SU-DHL-6 (cell line): ENCODE measurements around the gene JSRP1.

Source experiments
- EZH2phosphoT487 ChIP-seq: fragments of 200-600 bp; sonication (generic), shearing (Covaris generic); conservative IDR thresholded peaks from 2 replicates; pipeline ENCODE4 v1.6.1; 2018; ENCODE audit warnings: mild to moderate bottlenecking, antibody characterized with exemption, low read length, moderate library complexity, mixed read lengths
- TF ChIP-seq, protein P1 (sequence below): fragments of 200-600 bp; sonication (generic); IDR thresholded peaks from one replicate; pipeline ENCODE4 v1.5.1; 2017; ENCODE audit warnings: antibody characterized with exemption, mild to moderate bottlenecking, low read length, moderate library complexity; ENCODE audit not compliant: insufficient read depth, poor library complexity, severe bottlenecking

DNA sequence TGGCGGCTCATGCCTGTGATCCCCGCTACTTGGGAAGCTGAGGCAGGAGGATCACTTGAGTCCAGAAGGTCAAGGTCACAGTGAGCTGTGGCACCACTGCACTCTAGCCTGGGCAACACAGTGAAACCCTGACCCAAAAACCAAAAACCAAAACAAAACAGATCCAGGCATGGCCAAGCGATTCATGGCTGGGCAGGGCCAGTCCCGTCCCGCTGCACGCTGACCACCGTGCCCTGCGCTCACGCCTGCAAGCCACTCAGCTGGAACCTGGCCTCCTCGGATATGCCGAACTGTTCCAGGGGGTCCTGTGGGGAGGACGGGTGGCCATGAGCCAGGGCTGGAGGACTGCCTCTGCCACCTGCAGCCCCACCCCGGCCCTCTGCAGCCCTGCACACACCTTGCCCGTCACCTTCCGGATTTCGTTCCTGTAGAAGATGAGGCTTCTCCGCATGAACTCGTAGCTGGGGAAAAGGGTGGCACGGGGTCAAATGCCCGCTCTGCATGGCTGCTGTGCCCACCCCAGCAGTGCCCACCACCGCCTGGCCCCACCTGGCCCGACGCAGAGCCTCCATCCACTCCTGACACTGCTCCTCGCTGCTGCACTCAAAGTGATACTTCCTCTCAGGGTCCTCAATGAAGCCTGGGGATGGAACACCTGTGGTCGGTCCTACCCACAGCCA, 22.5 kb downstream of the JSRP1 start:
- TF ChIP-seq, protein P1, sequence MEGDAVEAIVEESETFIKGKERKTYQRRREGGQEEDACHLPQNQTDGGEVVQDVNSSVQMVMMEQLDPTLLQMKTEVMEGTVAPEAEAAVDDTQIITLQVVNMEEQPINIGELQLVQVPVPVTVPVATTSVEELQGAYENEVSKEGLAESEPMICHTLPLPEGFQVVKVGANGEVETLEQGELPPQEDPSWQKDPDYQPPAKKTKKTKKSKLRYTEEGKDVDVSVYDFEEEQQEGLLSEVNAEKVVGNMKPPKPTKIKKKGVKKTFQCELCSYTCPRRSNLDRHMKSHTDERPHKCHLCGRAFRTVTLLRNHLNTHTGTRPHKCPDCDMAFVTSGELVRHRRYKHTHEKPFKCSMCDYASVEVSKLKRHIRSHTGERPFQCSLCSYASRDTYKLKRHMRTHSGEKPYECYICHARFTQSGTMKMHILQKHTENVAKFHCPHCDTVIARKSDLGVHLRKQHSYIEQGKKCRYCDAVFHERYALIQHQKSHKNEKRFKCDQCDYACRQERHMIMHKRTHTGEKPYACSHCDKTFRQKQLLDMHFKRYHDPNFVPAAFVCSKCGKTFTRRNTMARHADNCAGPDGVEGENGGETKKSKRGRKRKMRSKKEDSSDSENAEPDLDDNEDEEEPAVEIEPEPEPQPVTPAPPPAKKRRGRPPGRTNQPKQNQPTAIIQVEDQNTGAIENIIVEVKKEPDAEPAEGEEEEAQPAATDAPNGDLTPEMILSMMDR: no peak
- no peak for TF ChIP-seq EZH2phosphoT487
